Colon (tissue), 2 donors: ENCODE data around the gene TCF12.
"Not testable (repeated sequence)": the region's sequence is repeated elsewhere in the genome, so short reads cannot be mapped to it uniquely, and the experiment has no call there.

Experiments used
- FAIRE-seq: peaks from 2 replicates; lab custom pipeline; 2012; peaks lifted over from hg19 to GRCh38; lab: Jason Lieb, UNC
- donor health status: control.
- donor health status: control.

TCF12 gene

DNA sequence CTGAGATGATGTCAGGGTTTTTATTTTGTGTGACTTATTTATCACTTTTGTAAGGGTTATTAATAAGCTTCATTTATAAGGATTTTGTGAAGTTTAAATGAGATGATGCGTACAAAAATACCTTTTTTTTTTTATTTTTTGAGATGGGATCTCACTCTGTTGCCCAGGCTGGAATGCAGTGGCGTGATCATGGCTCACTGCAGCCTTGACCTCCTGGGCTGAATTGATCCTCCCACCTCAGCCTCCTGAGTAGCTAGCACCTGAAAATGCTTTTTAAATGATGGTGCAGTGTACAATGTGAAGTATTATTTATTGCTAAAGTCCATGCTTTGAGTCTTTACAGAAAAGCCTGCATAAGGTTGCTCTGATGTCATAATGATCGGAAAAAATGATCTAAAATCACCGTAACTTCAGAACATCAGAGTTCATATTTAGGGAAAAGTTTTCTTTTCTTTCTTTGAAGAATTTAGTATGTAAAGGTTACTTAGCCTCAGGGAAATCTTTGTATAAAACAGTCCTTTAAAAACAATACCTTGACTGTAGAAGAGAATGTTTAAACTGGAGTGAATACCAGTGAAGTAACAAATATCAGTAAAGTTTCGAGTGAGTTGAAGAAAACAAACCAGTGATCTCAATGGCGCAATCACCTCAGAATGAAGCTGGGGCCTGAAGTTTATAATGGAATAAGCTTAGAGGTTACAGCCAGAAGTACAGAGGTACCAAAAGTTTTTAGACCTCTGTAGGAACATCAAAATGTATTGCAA lies 29.7 kb downstream of the TCF12 start:
- FAIRE-seq = no peak

DNA sequence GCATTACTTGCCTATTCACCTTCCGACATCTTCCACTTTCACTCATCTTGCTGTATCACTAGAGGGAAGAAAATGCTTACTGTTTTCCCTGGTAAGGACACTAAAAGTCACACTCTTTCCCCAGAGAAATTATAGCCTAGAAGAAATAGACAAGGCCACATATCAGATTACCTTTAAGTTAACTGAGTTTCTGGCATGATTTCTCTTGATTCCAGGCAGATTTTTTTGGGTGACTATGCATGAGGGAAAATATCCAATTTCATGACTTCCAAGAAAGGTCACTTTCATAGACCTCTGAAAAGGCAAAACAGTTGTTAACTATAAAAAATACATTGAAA lies 30.3 kb downstream of the TCF12 start:
- FAIRE-seq = no peak

DNA sequence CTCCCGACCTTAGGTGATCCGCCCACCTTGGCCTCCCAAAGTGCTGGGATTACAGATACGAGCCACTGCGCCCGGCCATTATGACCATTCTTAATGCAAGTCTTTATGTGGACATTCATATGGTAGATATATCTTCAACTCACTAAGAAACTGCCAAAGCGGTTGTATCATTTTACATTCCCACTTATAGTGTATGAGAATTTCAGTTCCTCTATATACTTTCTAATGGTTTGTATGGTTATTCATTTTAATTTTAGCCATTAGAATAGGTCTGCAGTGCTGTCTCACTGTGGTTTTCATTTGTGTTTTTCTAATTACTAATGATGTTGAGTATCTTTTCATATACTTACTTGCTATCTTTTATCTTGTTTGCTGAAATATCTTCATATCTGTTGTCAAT lies 32.5 kb downstream of the TCF12 start:
- no peak for FAIRE-seq

DNA sequence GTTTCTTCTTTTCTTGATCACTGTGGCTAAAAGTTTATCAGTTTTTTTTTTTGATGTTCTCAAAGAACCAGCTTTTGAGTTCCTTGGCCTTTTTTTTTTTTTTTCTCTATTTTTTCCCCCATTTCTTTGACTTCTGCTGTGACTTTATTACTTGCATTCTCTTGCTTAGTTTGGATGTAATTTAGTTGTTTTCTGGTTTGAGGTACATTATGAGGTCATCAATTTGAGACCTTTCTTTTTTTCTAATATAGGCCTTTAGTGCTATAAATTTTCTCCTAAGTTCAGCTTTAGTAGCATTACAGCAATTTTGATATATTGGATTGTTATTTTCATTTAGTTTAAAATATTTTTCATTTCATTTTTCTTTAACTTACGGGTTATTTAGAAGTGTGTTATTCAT lies 35.3 kb downstream of the TCF12 start:
- FAIRE-seq = no peak

DNA sequence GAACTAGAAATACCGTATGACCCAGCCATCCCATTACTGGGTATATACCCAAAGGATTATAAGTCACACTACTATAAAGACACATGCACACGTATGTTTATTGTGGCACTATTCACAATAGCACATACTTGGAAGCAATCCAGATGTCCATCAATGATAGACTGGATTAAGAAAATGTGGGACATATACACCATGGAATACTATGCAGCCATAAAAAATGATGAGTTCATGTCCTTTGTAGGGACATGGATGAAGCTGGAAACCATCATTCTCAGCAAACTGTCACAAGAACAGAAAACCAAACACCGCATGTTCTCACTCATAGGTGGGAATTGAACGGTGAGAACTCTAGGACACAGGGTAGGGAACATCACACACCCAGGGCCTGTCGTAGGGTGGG lies 36.6 kb downstream of the TCF12 start:
- not testable (repeated sequence) for FAIRE-seq

DNA sequence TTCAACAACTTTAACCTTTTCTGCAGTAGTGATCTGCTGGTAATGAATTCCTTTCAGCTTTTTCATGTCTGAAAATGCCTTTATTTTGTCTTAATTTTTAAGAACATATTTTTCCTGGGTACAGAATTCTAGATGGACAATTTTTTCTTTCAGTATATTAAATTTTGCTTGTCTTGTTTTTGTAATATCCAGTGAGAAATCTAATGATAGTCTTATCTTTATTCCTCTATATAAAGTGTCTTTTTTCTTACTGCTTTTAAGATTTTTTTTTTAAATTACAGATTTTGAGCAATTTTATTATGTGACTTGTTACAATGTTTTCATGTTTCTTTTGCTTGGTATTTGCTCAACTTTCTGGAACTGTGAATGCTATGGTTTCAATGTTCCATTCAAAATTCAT lies 38.1 kb downstream of the TCF12 start:
- no peak for FAIRE-seq

DNA sequence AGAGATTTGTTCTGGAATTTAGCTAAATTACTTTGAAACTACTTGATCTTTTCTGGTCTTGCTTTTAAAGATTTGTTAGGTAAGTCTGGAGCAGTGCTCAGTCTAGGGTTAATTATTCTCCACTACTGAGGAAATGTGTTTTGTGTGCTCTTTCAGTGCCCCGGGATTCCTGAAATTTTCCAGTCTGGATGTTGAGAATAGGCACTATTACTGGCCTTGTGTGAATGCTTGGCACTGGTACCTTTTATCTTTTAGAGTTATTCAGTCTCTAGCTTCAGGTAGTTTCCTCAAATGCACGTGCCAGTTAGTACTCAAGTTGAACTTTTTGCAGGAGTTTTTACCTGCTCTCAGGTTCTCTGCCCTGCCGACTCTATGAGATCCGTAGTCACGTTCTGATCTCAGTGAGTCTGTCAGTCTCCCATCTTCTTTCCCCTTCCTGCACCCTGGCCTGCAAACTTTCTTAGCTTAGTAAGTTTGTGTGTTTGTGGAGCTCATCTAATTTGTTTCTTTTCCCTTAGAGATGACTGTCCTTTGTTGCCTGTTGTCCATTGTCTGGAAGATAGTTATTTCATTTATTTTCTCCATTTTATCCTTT lies 39.5 kb downstream of the TCF12 start:
- FAIRE-seq = no peak

DNA sequence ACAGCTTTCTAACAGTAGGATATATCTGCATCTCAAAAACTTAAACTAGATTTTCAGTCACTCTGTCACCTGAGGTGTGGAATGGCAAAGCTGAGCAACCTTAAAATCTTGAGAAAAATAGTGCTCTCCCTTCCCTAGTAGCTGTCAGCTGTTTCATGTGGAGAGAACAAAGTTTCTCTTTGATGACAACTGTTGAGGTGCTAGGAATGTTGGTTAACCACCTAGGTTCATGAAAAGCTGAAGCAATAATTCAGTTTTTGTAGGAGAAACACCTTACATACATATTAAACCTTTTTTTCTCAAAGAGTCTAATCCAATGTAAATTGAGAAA lies 40.8 kb downstream of the TCF12 start:
- FAIRE-seq = no peak

DNA sequence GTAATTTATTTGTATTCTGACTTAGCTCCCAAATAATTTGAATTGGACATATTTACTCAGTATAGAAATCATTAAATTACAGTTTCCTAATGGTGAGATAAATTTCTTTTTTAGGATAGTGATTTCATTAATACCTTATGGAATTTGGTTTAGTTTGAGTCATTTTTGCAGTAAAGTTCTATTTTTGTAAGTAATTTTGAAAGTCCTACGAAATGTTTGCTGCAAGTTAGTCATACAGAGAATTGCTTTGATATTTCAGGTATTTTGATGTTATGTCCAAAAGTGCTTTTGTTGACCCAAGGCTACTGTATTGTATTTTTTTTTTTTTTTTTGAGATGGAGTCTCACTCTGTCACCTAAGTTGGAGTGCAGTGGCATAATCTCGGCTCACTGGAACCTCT lies 41.7 kb downstream of the TCF12 start:
- no peak for FAIRE-seq

DNA sequence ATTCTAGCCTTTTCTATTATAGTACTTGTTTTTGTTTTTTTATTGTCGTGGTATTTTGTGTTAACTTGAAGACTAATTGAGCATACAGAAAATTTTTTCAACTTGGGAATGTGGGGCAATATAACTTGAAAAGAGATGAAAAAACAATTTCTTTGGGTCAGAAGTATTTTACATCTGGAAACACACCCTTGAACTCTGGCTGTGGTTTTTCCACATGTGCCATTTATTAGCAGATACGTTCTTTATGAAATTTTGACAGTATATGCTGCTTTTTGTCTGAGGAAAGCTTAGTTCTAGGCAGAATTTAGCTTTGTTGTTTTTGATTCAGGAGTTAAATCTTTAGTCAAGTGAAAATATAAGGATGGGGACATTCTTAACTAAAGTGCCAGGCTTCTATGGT lies 44.7 kb downstream of the TCF12 start:
- no peak for FAIRE-seq

DNA sequence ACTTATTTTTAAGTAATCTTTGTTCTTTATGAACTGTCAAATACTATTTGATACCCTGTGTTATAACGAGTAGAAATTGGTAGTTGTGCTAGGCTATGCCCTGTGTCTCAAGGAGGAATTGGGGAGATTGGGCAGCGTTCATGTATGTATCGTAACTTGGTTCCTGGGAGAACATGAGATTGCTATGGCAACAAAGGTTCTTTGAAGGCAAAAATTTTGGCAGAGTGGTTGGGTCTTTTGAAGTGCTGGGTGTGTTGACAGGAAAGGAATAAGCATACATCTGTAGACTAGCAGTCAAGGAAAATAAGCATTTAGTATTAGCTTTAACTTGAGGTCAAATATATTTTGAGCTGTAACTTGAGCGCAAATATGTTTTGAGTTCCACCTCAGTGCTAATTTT lies 45.3 kb downstream of the TCF12 start:
- no peak for FAIRE-seq

DNA sequence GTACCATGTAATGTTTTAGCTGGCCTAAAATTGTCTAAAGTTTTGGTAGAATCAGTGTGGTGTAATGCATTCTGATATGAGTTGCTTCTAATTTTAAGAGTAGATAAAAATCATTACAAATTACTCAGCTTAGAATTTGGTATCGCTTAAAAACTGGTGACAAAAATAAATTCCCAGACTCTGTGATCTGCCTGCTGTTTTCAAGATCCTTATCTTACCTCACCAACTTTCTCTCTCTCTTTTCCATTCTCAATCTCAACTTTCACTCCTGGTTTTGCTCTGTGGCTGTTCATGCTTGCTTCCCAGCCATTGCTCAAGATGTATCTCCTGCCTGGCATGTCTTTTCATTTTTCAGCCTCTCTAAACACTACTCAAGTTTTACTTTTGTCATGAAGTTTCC lies 45.7 kb downstream of the TCF12 start:
- no peak for FAIRE-seq

DNA sequence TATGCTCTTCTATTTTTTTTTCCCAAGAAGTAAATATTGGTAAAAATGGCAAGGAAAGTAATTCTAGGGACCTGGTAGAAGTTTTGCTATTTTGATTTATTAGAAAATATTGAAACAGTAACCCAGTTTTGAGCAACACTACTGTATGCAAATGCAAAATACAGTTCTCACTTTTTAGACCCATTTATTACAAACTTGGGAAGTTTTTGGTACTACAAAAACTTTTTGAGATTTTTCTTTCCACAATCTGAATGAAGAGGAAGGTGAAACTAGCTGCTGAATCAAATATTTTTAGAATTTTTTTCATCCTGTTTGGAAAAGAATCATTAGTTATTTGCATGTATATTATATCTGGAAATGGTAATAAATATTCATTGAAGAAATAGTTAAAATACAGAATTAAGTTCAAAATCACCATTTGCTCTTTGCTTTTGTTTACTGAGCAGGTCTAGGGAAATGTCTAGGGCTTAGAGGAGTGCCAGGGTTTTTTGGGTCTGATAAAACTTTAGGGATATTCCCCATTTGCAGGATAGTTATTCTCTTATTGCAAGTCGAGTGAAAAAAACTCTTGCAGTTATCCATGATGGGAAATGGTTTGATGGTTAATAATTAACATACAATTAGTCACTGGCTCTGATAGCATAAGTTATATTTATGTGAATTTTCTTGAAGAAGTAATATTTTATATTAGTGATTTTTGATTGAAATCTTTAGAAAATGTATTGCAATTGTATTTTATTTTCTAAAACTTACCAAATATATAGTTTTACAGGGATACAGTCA lies 47.0 kb downstream of the TCF12 start:
- no peak for FAIRE-seq

DNA sequence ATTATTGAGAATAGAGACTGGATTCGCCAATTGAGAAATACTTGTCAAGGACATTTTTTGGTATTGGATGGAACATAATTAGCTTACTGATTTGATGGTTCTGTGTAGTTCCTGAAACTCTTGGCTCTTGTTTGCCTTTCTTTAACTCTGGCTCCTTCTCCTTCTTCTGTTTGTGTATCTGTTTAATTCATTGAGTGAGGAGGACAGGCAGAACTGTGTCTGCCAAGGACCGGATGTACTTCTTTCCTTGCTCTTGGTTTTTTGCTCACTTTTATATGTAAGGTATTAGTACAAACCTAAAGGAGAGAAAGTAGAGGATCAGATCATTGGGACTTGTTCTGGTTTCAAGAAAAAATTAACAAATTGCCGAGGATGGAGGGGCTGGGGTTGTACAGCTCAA lies 48.9 kb downstream of the TCF12 start:
- no peak for FAIRE-seq

DNA sequence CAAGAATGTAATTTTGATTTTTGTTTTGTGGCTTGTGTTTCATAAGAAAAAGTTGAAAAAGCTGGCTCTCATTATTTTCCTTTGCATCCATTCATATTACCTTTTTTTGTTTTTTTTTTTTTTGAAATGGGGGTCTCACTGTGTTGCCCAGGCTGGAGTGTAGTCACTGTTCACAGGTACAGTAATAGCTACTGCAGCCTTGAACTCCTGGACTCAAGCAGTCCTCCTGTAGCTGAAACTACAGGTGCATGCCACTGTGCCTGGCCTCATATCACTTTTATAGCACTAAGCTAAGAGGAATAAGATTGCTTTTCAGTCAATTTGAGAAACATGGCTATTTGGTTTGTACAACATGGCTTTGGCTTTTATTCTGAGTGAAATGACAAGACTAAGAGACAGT lies 49.8 kb downstream of the TCF12 start:
- FAIRE-seq = no peak

DNA sequence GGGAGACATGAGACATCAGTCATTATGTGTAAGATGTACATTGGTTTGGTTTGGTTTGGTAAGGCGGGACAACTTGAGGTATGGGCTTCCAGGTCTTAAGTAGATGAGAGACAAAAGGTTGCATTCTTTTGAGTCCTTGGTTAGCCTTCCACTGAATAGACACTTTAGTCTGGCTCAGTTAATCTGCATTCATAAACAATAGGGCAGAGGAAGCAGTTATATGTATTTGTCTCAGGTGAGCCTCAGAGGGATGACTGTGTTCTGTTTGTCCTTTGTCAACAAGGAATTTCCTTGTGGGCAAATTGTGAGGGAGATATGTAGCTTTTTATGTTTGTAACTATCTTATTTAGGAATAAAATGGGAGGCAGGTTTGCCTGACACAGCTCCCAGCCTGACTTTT lies 50.4 kb downstream of the TCF12 start:
- no peak for FAIRE-seq

DNA sequence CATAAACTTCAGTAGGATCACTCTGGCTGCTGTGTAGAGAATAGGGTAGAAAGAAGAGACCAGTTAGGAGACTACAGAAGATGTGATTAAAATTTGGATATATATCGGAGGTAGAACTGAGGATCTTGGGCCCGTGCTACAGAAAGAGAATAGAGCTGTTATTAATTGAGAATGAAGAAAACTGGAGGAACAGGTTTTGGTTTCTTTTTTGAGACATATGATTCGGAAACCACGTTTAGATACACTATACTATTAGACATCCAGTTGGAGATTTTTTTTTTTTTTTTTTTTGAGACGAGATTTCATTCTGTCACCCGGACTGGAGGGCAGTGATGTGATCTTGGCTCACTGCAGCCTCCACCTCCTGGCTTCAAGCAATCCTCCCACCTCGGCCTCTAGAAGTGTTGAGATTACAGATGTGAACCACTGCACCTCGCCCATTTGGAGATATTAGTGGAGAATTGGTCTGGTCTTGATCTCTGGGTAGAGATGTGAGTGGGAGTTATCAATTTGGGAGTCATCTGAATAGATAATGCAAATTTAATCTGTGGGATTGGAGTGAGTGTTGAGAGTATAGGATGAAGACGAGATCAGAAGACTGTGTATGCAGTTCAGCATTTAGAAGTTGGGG lies 50.9 kb downstream of the TCF12 start:
- no peak for FAIRE-seq

DNA sequence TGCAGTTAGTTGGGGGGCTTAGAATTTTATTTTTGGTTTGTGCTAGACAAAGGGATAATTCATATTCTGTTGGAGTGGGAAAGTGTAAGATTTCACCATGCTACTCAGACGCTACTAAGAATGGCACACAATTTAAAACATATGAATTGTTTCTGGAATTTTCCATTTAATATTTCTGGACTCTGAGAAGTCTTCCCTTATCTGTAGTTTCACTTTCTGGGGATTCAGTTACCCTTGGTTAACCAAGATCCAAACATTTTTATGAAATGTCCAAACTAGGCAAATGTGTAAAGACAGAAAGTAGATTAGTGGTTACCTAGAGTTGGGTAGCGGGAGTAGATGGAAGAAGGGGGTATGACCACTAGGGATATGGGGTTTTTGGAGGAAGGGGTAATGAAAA lies 53.1 kb downstream of the TCF12 start:
- no peak for FAIRE-seq

DNA sequence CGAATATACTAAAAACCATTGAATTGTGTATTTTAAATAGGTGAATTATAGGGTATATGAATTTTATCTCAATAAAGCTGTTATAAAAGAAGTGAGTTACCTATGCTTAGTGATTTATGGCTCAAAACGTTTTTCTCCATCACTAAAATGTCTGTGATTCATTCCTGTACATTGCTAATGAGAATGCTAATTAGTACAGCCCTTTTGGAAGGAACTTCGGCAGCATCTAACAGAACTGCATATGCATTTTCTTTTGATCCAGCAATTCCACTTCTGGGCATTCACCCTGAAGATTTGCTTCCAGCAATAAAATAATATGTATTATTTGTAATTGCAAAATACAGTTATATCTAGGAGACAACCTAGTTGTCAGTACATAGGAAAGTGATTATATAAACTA lies 53.6 kb downstream of the TCF12 start:
- no peak for FAIRE-seq

DNA sequence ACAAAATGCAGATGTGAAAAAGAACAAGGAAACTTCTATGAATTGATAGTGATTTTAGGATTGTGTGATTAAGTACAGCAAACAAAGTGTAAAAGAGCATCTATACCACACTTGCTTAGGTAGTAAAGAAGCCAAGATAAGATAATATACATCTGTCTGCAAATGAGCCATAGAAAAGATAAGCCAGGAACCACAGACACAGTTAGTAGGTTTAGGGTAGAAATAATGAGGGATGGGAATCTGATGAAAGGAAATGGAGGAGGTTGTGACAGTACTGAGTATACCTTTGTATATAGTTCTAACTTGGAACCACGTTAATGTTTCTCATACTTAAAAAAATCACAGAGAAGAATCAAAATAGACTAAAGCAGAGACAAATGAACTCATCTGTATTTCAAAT lies 54.0 kb downstream of the TCF12 start:
- no peak for FAIRE-seq

DNA sequence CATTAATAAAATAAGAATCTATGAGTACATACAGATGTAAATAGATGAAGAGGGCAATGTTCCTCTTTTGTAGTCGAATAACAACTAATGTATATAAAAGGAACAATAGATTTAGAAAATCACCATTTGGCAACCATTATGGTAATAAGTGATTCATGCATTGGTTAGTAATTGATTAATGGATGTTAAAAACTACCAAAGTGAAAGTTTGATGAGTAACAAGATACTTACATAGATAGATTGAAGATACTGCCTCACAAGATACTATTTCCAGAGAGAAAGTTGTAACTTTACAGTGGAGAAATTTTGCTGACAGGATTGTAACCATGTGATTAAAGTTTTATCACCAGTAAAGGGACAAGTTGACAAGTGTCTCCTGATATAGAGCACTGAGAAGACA lies 55.0 kb downstream of the TCF12 start:
- no peak for FAIRE-seq

DNA sequence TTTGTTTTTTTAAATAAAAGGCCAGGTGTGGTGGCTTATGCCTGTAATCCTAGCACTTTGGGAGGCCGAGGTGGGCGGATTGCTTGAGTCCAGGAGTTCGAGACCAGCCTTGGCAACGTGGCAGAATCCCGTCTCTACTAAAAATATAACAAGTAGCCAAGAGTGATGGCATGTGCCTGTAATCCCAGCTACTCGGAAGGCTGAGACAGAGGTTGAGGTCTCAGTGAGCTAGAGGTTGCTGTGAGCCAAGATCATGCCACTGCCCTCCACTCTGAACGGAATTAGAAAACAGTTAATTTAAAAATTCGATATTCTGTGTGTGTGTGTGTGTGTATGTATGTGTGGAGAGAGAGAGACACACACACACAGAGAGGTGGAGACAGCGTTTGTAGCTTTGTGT lies 58.8 kb downstream of the TCF12 start:
- no peak for FAIRE-seq

DNA sequence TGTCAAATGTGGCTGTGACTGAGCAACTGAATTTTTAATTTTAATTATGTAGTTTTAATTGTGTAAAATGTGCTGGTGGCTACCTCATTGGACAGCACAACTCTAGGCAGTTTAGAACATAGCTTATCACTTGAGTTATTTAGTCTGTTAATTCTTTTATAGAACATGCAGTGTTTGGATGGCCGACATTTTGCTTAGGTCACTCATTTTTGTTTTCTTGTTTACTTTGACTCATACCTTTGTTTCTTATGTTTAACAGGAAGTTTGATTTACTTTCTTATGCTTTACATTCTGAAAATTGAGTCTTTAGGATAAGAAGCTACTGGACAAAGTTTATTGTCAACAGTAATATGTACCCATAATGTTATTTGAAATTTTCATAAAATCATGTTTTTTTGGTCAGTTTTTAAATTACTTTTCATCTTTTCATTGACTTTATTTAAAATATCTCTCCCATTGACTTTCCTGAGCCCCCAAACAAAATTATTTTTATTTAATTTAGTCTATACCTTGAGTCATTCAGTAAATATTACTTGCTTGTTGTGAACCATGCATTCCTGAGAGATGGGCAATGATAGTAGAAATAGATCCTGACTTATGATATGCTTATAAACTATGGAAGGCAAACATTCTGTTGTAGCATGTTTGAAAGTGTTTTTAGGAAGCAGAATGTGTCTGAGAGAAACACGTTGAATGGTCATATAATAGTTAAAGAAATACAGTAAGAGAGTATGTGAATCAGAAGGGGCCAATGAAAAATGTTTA lies 60.6 kb downstream of the TCF12 start:
- FAIRE-seq = no peak
